Measurements from ENCODE around the gene CCDC174.

Gene CCDC174

GRCh38 chr3:14605067-14605466 is 46.5 kb upstream of the CCDC174 start:
- Histone ChIP-seq H3K4me3 (ENCODE audit: low read depth, low read length, poor library complexity, severe bottlenecking) (no peak overlapping the region), H3K27me3 (ENCODE audit: insufficient read depth, low read length) (peaks cover 3% of the 10 kb centered on the region)
- TF ChIP-seq EZH2 (IDR thresholded peaks at IDR 0.05; ENCODE audit: borderline replicate concordance, low read length) = no peak
- TF ChIP-seq, protein P1, sequence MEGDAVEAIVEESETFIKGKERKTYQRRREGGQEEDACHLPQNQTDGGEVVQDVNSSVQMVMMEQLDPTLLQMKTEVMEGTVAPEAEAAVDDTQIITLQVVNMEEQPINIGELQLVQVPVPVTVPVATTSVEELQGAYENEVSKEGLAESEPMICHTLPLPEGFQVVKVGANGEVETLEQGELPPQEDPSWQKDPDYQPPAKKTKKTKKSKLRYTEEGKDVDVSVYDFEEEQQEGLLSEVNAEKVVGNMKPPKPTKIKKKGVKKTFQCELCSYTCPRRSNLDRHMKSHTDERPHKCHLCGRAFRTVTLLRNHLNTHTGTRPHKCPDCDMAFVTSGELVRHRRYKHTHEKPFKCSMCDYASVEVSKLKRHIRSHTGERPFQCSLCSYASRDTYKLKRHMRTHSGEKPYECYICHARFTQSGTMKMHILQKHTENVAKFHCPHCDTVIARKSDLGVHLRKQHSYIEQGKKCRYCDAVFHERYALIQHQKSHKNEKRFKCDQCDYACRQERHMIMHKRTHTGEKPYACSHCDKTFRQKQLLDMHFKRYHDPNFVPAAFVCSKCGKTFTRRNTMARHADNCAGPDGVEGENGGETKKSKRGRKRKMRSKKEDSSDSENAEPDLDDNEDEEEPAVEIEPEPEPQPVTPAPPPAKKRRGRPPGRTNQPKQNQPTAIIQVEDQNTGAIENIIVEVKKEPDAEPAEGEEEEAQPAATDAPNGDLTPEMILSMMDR (IDR thresholded peaks at IDR 0.05; ENCODE audit: low read length) = no peak

DNA sequence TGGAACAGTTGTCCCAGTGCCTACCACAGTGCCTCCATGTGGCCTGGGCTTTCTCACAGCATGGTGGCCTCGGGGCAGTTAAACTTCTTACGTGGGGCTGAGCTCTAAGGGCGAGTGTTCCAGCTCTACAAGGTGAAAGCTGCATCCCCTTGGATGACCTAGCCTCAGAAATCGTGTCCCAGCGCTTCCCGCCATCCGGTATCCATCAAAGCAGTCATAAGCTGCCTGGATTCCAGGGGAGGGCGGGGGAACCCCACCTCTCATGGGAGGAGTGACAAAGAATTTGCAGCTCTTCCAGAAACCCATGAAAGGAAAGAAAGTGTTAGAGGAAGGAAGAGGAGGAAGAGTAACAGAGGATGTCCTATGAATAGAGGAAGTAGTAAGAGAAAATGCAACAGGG is 45.8 kb upstream of the CCDC174 start:
- H3K4me2 ChIP-seq (ENCODE audit: low read length) = no peak overlapping the region
- no peak overlapping the region for H3K4me3 ChIP-seq (ENCODE audit: low read depth, low read length, poor library complexity, severe bottlenecking)
- H3K27ac ChIP-seq (ENCODE audit: low read depth, low read length, poor library complexity, severe bottlenecking) = no peak overlapping the region
- no peaks in the 10 kb centered on the region for H3K9me3 ChIP-seq (ENCODE audit: low read length)
- H3K27me3 ChIP-seq (ENCODE audit: insufficient read depth, low read length) = peaks cover 3% of the 10 kb centered on the region
- H3K4me1 ChIP-seq (ENCODE audit: insufficient read depth, low read length, severe bottlenecking) = no peaks in the 10 kb centered on the region
- H3K9me2 ChIP-seq (ENCODE audit: low read depth, low read length) = no peaks in the 10 kb centered on the region
- H3F3A ChIP-seq (ENCODE audit: insufficient read depth, low read length) = no peaks in the 10 kb centered on the region
- no peaks in the 10 kb centered on the region for H3K36me3 ChIP-seq (ENCODE audit: insufficient read depth, low read length)
- H3K79me2 ChIP-seq (ENCODE audit: insufficient read depth, low read length) = no peaks in the 10 kb centered on the region
- no peak for TF ChIP-seq EZH2 (IDR thresholded peaks at IDR 0.05; ENCODE audit: borderline replicate concordance, low read length)
- TF ChIP-seq, protein P1 (IDR thresholded peaks at IDR 0.05; ENCODE audit: low read length) = no peak
- no peak overlapping the region for H2AFZ ChIP-seq (ENCODE audit: low read length)
- no peaks in the 10 kb centered on the region for H4K20me1 ChIP-seq (ENCODE audit: insufficient read depth, low read length)
- no peak overlapping the region for H3K9ac ChIP-seq (ENCODE audit: low read length)

More at GRCh38 chr3:14605067-14605466, 46.5 kb upstream of the CCDC174 start:
- no peaks in the 10 kb centered on the region for H3K36me3 ChIP-seq (ENCODE audit: insufficient read depth, low read length)
- no peaks in the 10 kb centered on the region for H3K79me2 ChIP-seq (ENCODE audit: insufficient read depth, low read length)
- no peaks in the 10 kb centered on the region for H4K20me1 ChIP-seq (ENCODE audit: insufficient read depth, low read length)
- H3K27ac ChIP-seq (ENCODE audit: low read depth, low read length, poor library complexity, severe bottlenecking) = no peak overlapping the region
- no peak overlapping the region for H2AFZ ChIP-seq (ENCODE audit: low read length)
- no peaks in the 10 kb centered on the region for H3K9me3 ChIP-seq (ENCODE audit: low read length)
- no peak overlapping the region for H3K4me2 ChIP-seq (ENCODE audit: low read length)
- no peak overlapping the region for H3K9ac ChIP-seq (ENCODE audit: low read length)
- H3K9me2 ChIP-seq (ENCODE audit: low read depth, low read length) = no peaks in the 10 kb centered on the region
- no peaks in the 10 kb centered on the region for H3F3A ChIP-seq (ENCODE audit: insufficient read depth, low read length)
- no peaks in the 10 kb centered on the region for H3K4me1 ChIP-seq (ENCODE audit: insufficient read depth, low read length, severe bottlenecking)

DNA sequence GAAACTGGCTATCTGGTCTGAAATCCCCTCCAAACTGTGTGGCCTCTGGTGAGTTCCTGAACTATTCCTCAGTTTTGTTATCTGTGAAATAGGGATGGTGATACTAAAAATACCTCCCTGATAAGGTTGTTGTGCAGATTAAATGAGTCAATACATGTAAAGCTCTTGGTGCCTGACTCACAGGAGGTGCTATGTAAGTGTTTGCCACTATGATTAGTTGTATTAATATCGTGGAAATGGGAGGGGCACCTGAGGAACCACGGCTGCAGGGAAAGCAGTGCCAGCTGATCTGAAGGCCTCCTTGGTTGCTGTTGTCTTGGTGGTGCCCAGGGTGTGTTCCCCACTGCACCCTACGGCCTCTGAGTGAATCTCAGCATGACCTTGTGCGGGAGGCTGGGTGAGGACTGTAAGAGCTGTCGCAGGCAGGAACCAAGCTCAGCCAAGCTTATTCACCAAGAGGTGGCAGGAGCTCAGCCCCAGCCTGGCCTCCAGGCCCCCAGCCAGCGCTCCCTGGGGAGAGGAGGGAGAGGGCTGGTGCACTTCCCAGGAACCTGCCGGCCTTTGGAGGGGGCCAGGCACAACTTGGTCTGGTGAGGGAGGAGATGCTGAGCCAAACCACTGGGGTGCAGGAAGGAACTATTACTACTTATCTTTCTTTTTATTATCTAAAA is 44.8 kb upstream of the CCDC174 start:
- no peak overlapping the region for H3K27ac ChIP-seq (ENCODE audit: low read depth, low read length, poor library complexity, severe bottlenecking)
- H3K4me2 ChIP-seq (ENCODE audit: low read length) = no peak overlapping the region

More for the DNA sequence above, 44.8 kb upstream of the CCDC174 start:
- Histone ChIP-seq H3F3A (ENCODE audit: insufficient read depth, low read length) (no peaks in the 10 kb centered on the region), H3K9ac (ENCODE audit: low read length) (no peak overlapping the region), H3K9me2 (ENCODE audit: low read depth, low read length) (no peaks in the 10 kb centered on the region), H3K79me2 (ENCODE audit: insufficient read depth, low read length) (no peaks in the 10 kb centered on the region), H2AFZ (ENCODE audit: low read length) (no peak overlapping the region), H4K20me1 (ENCODE audit: insufficient read depth, low read length) (no peaks in the 10 kb centered on the region), H3K9me3 (ENCODE audit: low read length) (no peaks in the 10 kb centered on the region), H3K4me1 (ENCODE audit: insufficient read depth, low read length, severe bottlenecking) (no peaks in the 10 kb centered on the region), H3K36me3 (ENCODE audit: insufficient read depth, low read length) (no peaks in the 10 kb centered on the region), H3K4me3 (ENCODE audit: low read depth, low read length, poor library complexity, severe bottlenecking) (no peak overlapping the region), H3K27me3 (ENCODE audit: insufficient read depth, low read length) (peaks cover 3% of the 10 kb centered on the region)
- TF ChIP-seq, protein P1 (IDR thresholded peaks at IDR 0.05; ENCODE audit: low read length) = no peak
- TF ChIP-seq EZH2 (IDR thresholded peaks at IDR 0.05; ENCODE audit: borderline replicate concordance, low read length) = no peak
